ENCODE data around the gene TNIK.
A peak's percentile ranks its signal among the peaks of the same experiment; 100 is the strongest.

TNIK gene

GRCh38 chr3:171459942-171460724 is at the start of gene TNIK:
Gene TNIK, minus strand, starts transcription at chr3:171460405. Its CDS starts 342 bp downstream, at chr3:171460063.
- DNase-seq (ENCODE audit: low read depth), result peak; percentile 87

- DNase-seq (ENCODE audit: low read depth), result no peak
Observed at GRCh38 chr3:171508676-171509075, 48.5 kb upstream of the TNIK start.

GRCh38 chr3:171508206-171508605 is 48.0 kb upstream of the TNIK start:
- no peak for DNase-seq (ENCODE audit: low read depth)

DNA sequence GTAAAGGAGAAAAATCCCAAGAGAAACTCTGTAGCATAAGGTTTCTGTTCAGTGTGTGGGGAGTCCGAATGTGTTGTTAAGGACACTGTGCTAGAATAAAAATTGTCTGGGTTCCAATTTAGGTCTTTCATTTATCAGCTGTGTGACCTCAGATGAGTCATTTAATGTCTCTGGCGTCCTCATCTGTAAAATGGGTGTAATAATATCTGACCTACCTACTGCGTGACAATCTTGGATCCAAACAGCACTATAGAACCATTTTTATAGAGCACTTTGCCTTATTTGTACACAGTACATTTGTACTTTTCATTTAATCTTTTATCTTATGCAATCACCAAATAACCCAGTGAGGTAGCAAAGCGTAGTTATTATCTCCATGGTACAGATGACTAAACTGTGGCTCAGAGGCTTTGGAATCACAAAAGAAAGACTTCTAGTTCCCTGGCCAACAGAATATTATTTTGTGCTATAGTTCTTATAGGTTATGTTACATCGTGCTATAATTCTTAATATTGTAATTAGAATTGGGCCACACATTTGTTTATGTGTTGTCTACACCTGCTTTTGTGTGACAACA is 46.6 kb upstream of the TNIK start:
- DNase-seq (ENCODE audit: low read depth), result no peak

DNA sequence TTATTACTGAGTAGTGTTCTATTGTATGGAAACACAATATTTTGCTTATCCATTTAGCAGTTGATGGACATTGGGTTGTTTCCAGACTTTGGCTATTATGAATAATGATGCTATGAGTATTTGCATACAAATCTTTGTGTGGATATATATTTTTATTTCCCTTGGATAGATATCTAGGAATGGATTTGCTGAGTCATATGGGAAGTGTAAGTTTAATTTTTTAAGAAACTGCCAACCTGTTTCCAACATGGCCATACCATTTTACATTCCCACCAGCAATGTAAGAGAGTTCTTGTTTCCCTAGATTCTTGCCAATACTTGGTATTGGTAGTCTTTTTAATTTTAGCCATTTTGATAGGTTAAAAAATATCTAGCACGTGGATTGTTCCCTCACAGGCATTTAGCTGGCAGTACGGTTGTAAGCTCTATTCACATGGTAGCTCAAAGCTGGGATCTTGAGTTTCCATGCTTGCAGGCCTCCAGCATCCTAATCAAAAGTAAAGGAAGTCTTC is 45.7 kb upstream of the TNIK start:
- no peak for DNase-seq (ENCODE audit: low read depth)

DNA sequence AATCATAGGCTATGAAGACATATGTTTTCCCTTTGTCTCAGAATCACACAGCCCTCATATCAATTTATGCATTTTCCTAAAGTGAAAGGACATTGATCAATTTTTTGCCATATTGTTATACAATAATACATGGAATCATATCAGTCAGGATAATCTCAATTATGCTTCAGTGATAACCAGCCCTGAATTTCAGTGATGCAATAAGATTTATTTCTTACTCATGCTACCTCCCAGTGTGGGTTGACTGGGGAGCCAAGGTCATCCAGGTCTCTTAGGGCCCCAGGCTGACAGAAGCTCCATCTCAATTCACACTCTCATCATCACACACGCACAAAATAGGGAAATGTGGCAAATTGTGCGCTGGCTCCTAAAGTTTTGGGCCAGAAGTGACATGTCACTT is 44.2 kb upstream of the TNIK start:
- no peak for DNase-seq (ENCODE audit: low read depth)

DNA sequence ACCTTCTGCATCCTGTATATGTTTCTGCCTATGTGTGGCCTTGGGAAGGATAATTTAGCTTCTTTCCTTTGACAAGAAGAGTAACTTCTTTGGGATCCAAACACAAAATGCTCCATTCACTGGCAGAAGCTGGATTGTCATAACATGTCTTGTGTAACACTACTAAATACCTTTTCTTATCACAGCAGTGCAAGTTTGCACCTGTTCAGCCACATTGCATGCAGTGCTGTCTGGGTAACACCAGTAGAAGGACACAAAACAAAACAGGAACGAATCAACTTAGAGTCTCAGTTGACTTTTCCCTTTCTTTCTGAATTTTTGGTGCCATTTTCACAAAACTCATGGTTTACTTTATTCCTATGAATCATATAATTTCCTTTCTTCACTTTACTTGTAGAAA is 43.6 kb upstream of the TNIK start:
- DNase-seq (ENCODE audit: low read depth), result no peak

DNA sequence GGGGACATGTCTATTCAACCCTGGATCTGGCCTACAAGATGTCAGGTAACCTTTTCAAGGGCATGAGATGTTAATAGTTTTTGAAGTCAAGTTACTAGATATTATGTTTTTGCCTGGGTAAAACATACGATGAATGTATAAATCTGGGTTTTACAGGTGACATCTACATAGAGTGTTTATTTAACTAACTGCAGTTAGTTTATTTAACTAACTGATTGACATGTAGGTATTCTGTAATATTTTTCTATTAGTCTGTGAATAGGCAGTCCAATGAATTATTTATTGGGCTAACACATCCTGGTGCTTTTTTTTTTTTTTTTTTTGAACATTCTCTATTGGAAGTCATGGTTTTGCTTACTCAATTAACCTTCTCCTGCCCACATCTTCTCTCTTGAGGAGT is 38.7 kb upstream of the TNIK start:
- DNase-seq (ENCODE audit: low read depth), result no peak

GRCh38 chr3:171497468-171497867 is 37.3 kb upstream of the TNIK start:
- DNase-seq (ENCODE audit: low read depth), result no peak

- no peak for DNase-seq (ENCODE audit: low read depth)
Observed at GRCh38 chr3:171495413-171495812, 35.2 kb upstream of the TNIK start.

GRCh38 chr3:171494457-171495109 is 34.4 kb upstream of the TNIK start:
- DNase-seq (ENCODE audit: low read depth), result no peak

DNA sequence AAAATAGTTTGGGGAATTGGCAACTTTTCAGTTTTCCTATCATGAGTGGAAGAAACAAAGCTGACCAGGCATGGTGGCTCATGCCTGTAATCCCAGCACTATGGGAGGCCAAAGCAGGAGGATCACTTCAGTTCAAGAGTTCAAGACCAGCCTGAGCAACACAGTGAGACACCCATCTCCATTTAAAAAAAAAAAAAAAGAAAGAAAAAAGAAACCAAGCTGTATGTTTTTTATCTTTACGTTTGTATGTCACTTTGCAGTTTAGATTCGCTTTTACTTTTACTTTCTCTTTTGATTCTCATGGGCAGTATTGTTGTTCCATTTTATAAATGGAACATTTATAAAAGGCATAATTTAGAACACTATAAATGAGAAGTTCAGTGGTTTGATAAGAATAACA is 31.2 kb upstream of the TNIK start:
- no peak for DNase-seq (ENCODE audit: low read depth)

DNA sequence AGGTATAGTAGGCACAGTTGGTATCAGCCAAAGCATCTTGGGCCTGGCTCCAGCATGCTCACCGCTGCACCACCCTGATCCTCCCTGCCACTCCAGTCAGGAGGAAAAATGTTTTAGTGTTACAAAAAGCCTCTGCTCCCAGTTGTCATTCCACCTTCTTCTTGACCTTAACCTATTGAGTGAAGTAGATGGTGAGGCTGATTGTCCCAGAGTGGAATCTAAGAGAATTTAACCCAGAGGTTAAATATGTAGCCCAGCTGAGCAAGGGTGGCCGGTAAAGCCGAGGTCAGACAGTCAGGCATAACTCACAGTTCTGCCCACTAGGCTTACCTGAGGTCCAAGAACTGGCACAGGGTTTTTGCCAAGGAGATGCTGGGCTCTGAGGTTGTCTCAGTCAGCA is 30.7 kb upstream of the TNIK start:
- no peak for DNase-seq (ENCODE audit: low read depth)

GRCh38 chr3:171489348-171489747 is 29.1 kb upstream of the TNIK start:
- DNase-seq (ENCODE audit: low read depth), result no peak

DNA sequence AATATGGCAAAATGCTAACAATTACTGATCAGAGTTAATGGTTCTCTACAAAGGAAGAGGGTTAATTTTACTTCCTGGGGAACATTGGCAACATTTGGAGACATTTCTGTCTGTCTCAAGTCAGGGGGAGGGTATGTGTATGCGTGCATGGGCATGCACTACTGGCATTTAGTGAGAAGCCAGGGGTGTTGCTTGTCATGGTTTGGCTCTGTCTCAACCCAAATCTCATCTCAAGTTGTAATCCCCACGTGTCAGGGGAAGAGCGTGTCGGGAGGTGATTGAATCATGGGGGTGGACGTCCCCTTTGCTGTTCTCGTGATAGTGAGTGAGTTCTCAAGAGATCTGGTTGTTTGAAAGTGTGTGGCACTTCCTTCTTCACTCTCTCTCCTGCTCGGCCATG is 28.3 kb upstream of the TNIK start:
- DNase-seq (ENCODE audit: low read depth), result no peak

GRCh38 chr3:171487382-171487781 is 27.2 kb upstream of the TNIK start:
- no peak for DNase-seq (ENCODE audit: low read depth)

DNA sequence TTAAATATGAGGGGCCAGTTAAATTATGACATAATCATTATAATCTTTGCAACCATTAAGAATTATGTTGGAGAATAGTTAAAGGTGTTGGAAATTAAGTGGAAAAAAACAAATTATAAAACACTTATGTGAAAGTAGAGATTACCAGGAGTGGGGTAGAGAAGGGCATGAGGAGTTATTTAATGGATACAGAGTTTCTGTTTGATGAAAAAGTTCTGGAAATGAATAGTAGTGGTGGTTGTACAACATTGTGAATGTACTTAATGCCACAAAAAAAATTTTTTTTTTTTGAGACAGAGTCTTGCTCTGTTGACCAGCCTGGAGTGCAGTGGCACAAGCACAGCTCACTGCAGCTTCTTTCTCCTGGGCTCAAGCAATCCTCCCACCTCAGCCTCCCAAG is 25.1 kb upstream of the TNIK start:
- no peak for DNase-seq (ENCODE audit: low read depth)

DNA sequence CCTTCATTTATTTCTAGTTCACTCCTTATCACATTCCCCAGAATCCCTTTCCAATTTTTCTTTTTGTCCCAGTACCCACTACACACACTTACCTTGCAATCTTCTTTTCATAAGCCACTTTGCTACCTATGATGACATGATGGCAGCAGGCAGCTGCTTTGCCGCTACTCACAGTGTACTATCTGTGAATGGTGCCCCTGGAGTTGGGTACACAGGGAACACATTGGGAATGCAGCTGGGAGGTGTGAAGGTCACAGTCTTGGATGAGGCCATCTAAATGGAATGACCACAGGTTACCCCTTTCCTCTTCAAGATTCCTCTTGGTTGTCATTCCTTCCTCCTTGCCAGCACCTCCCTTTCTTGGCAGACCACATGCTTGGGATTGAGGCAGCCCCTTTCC is 20.8 kb upstream of the TNIK start:
- no peak for DNase-seq (ENCODE audit: low read depth)

DNA sequence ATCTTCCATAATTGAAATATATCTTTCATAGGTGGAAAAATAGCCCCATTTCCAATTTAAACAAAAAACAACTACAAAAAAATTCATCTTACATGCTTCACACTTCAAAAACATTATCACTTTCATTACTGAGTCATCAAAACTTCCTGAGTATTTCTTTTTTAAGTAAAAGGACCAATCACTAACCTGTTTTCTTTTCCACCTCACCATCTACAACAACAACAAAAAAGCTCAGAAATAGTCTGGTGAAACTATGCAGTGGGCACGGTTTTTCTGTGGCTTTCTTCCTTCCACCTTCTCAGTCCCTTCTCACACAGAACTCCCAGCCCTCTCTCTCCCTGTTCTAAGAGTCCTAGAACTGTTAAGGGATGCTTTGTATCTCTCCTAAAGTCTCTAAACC is 20.3 kb upstream of the TNIK start:
- no peak for DNase-seq (ENCODE audit: low read depth)

DNA sequence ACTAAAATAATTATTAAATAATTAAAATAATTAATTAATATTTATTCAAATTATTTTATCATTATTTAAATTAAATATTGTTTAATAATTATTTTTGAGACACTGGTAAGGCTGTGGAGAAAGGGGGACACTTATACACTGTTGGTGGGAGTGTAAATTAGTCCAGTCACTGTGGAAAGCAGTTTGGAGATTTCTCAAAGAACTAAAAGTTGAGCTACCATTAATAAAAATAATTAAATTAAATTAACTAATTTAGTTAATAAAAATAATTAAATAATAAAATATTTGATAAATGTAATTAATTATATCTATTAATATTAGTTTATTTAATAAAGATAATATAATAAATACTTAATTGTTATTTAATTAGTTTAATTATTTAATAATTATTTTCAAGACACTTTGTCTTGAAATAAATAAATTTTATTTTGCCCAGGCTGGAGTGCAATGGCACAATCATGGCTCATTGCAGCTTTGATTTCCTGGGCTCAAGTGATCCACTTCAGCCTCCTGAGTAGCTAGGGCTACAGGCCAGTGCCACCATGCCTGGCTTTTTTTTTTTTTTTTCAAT is 16.4 kb upstream of the TNIK start:
- no peak for DNase-seq (ENCODE audit: low read depth)

- DNase-seq (ENCODE audit: low read depth), result no peak
Observed at GRCh38 chr3:171472552-171472951, 12.3 kb upstream of the TNIK start.

- DNase-seq (ENCODE audit: low read depth), result no peak
Observed at GRCh38 chr3:171470714-171471227, 10.6 kb upstream of the TNIK start.

DNA sequence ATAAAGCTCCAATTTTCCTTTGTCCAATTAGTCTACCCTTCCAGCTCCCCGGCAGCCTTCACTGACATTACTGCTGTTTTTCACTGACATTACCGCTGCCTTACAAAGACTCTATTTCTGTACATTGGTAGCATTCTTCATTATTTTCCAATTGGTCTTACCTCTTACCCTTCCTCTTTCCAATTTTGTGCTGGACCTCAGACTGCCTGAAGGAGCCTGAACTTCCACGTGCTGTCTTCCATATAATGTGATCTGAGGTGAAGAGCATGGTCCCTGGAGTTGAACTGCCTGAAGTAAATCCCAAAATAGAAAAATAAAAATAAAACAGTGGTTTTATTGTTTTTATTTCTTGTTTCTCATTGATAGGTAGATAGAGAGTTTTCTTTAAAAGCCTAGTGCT is 9.2 kb upstream of the TNIK start:
- DNase-seq (ENCODE audit: low read depth), result no peak

Data from stimulated activated CD8-positive, alpha-beta memory T cell treated with anti-CD3 and anti-CD28 coated beads, Interleukin-7, amount 100 ng/mL, for 24 hours (primary cell).